Measurements from ENCODE around the gene NBAS. TPM values are rescaled to one million over a fixed set of nuclear protein-coding genes. Genes with fewer than 3 reads are reported as not detected.

Gene NBAS
- total RNA-seq, 1 experiment from 2014 or later: 46.4 TPM

DNA sequence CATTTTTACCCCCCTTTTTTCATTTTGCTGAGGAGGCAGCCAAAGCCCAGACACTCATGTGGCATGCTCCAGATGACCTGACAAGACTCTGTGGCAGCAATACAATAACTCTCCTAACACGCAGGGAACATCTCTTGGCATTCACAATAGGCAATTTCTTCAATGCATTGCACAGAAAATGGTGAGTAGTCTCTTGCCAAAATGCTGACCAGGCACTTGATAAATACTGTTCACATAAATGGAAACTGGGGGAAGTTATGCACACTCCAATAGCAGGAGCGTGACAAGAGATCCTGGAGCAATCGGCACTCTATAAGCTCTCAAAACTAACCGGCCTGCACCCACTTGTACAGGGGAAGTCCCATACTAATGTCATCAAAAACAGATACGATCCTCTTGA is 66.3 kb downstream of the NBAS start:
- H3K4me3 Mint-ChIP-seq (ENCODE audit: unreplicated experiment): no peak overlapping the region
- intact Hi-C loops (cut with micrococcal nuclease): no loop called here
- BruUV-seq (replicated peaks): no TSS peak
- no peak for TF ChIP-seq CTCF (IDR thresholded peaks at IDR 0.05; ENCODE audit: unreplicated experiment)
- H3K4me1 Mint-ChIP-seq (ENCODE audit: insufficient read depth, unreplicated experiment): no peaks in the 10 kb centered on the region
- H3K36me3 Mint-ChIP-seq (ENCODE audit: insufficient read depth, unreplicated experiment): peaks cover 22% of the 10 kb centered on the region
- DNase-seq (ENCODE audit: unreplicated experiment): no peak
- ChIA-PET POLR2A (no interaction called here), CTCF (no interaction called here)
- no peak overlapping the region for H3K27ac Mint-ChIP-seq (ENCODE audit: low read depth, unreplicated experiment)
- no peaks in the 10 kb centered on the region for H3K9me3 Mint-ChIP-seq (ENCODE audit: unreplicated experiment)
- H3K27me3 Mint-ChIP-seq (ENCODE audit: insufficient read depth, unreplicated experiment): no peaks in the 10 kb centered on the region

GRCh38 chr2:15492773-15493325 is 68.3 kb downstream of the NBAS start:
- intact Hi-C loops (cut with micrococcal nuclease): no loop called here
- POLR2A ChIA-PET: no interaction called here
- CTCF ChIA-PET: no interaction called here
- H3K27me3 Mint-ChIP-seq (ENCODE audit: insufficient read depth, unreplicated experiment): no peaks in the 10 kb centered on the region
- no peaks in the 10 kb centered on the region for H3K4me1 Mint-ChIP-seq (ENCODE audit: insufficient read depth, unreplicated experiment)
- DNase-seq (ENCODE audit: unreplicated experiment): no peak
- TF ChIP-seq CTCF (IDR thresholded peaks at IDR 0.05; ENCODE audit: unreplicated experiment): no peak
- no TSS peak for BruUV-seq (replicated peaks)
- H3K4me3 Mint-ChIP-seq (ENCODE audit: unreplicated experiment): no peak overlapping the region
- no peak overlapping the region for H3K27ac Mint-ChIP-seq (ENCODE audit: low read depth, unreplicated experiment)
- no peaks in the 10 kb centered on the region for H3K9me3 Mint-ChIP-seq (ENCODE audit: unreplicated experiment)
- H3K36me3 Mint-ChIP-seq (ENCODE audit: insufficient read depth, unreplicated experiment): peaks cover 13% of the 10 kb centered on the region

DNA sequence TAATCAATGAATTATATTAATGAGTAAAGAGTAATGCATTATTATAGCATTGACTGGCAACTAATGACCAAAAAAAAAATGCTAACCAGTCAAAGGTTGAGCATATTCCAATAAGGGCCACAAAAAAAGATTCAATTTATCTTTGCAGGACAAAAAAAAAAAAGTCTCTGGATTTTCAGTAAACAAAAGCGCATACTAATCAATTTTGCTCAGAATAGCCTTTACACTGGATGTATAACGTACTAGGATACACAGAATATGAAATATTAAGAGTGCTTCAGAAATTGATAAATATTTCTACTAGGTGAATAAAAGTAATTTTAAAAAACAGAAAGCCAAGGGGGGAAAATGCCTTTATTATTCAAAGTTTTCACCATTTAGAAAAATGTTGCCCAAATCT is 74.4 kb downstream of the NBAS start:
- no peaks in the 10 kb centered on the region for H3K9me3 Mint-ChIP-seq (ENCODE audit: unreplicated experiment)
- ChIA-PET CTCF (no interaction called here), POLR2A (no interaction called here)
- no peak for DNase-seq (ENCODE audit: unreplicated experiment)
- H3K4me3 Mint-ChIP-seq (ENCODE audit: unreplicated experiment): no peak overlapping the region
- no peak for TF ChIP-seq CTCF (IDR thresholded peaks at IDR 0.05; ENCODE audit: unreplicated experiment)
- H3K27me3 Mint-ChIP-seq (ENCODE audit: insufficient read depth, unreplicated experiment): no peaks in the 10 kb centered on the region
- H3K27ac Mint-ChIP-seq (ENCODE audit: low read depth, unreplicated experiment): no peak overlapping the region
- intact Hi-C loops (cut with micrococcal nuclease): no loop called here
- H3K4me1 Mint-ChIP-seq (ENCODE audit: insufficient read depth, unreplicated experiment): no peaks in the 10 kb centered on the region
- H3K36me3 Mint-ChIP-seq (ENCODE audit: insufficient read depth, unreplicated experiment): peaks cover 8% of the 10 kb centered on the region
- no TSS peak for BruUV-seq (replicated peaks)

DNA sequence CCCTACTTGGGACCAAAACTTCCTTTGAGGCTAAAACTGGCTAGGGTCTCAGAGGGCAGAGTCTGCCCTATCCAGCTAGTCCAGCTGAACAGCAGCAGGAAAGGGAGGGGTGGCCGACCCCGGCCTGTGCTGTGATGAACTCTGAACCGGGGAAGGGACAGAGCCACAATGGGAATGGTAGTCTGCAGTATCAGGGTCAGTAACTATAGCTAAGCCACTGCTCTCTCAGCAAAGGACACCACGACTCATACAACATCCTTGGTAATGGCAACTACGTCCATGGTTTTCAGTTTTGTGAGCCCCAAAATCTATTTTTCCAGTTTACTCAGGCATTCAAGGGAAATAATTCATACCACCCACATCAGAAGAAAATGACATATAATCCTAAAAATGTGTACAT is 75.2 kb downstream of the NBAS start:
- intact Hi-C loops (cut with micrococcal nuclease): no loop called here
- no peaks in the 10 kb centered on the region for H3K9me3 Mint-ChIP-seq (ENCODE audit: unreplicated experiment)
- H3K36me3 Mint-ChIP-seq (ENCODE audit: insufficient read depth, unreplicated experiment): peaks cover 8% of the 10 kb centered on the region
- no TSS peak for BruUV-seq (replicated peaks)
- no peak for DNase-seq (ENCODE audit: unreplicated experiment)
- no peaks in the 10 kb centered on the region for H3K27me3 Mint-ChIP-seq (ENCODE audit: insufficient read depth, unreplicated experiment)
- no peaks in the 10 kb centered on the region for H3K4me1 Mint-ChIP-seq (ENCODE audit: insufficient read depth, unreplicated experiment)
- no peak overlapping the region for H3K27ac Mint-ChIP-seq (ENCODE audit: low read depth, unreplicated experiment)
- TF ChIP-seq CTCF (IDR thresholded peaks at IDR 0.05; ENCODE audit: unreplicated experiment): no peak
- ChIA-PET CTCF (interaction anchor here (0.6 to 1.4 kb wide), 3 partner anchors 91 to 812 kb away, joined by 3 to 4 read pairs (median 3); no protein-coding TSS in a partner anchor), POLR2A (no interaction called here)
- no peak overlapping the region for H3K4me3 Mint-ChIP-seq (ENCODE audit: unreplicated experiment)

All from MCF 10A (cell line).